Ovary (tissue), 9 donors: ENCODE results near the gene SPRED2. TPM values are rescaled to one million over a fixed set of nuclear protein-coding genes. Genes with fewer than 3 reads are reported as not detected.

Source experiments
- DNase-seq, 5 donors: peaks; one replicate each; pipeline ENCODE4 v3.0.0-alpha.2; 2019 to 2020
- H3K27ac ChIP-seq, 2 donors: fragments of 200-600 bp; one replicate each; pipeline versions ENCODE4 v1.5.1 to v1.8.0; 2019 to 2022
- H3K27me3 ChIP-seq: fragments of 200-600 bp; one replicate; pipeline ENCODE4 v1.8.0; 2022
- H3K36me3 ChIP-seq: fragments of 200-600 bp; sonication (generic); one replicate; pipeline ENCODE4 v1.5.1; 2019
- H3K4me1 ChIP-seq: one replicate; pipeline ENCODE4 v1.8.1; 2013; ENCODE audit warnings: mild to moderate bottlenecking, moderate library complexity; ENCODE audit not compliant: insufficient read depth
- H3K4me3 ChIP-seq: fragments of 200-600 bp; sonication (generic); one replicate; pipeline ENCODE4 v1.5.1; 2017
- H3K9me3 ChIP-seq, 2 donors: fragments of 200-600 bp in 1 of 2; sonication (generic) in 1 of 2; one replicate each; pipeline versions ENCODE4 v1.5.1 to v1.8.1; 2013 to 2019; ENCODE audit warnings: mild to moderate bottlenecking in 1 of 2, moderate library complexity in 1 of 2
- CTCF ChIP-seq, 3 donors: fragments of 450-650 bp in 2 of 3; fragments of 200-600 bp in 1 of 3; IDR thresholded peaks; one replicate each; pipeline versions ENCODE4 v1.5.1 to v1.8.0; 2016 to 2022; ENCODE audit warnings: antibody characterized with exemption in 3 of 3, mild to moderate bottlenecking in 1 of 3
- EP300 ChIP-seq: sonication (generic); formaldehyde crosslinking; IDR thresholded peaks from one replicate; pipeline ENCODE4 v1.6.1; 2017; ENCODE audit warnings: antibody characterized with exemption
- POLR2A ChIP-seq: fragments of 450-650 bp; IDR thresholded peaks from one replicate; pipeline ENCODE4 v1.6.1; 2017; ENCODE audit warnings: antibody characterized with exemption, mild to moderate bottlenecking, moderate library complexity
- WGBS, 3 donors: extraction: QIAGEN DNeasy Blood & Tissue Kit in 1 of 3; methylation state at CpG; one replicate each; pipeline versions ENCODE4 v1.1.5 to v1.1.7; 2013 to 2017; 5-methylcytosine and 5-hydroxymethylcytosine counted together
- intact Hi-C, 4 donors: fragments of 100-400 bp; cut with DNase I; formaldehyde crosslinking; loops; one replicate each; pipeline versions ENCODE4 v1.11.0 to v1.15.1; 2022 to 2023
- polyA plus RNA-seq, 2 donors: library from polyadenylated mRNA; stranded (reverse); fragments of 200-250 nt in 1 of 2; fragments of 350-450 nt in 1 of 2; fragmentation: Illumina TruSeq in 1 of 2; extraction: RNeasy Lipid Tissue Mini Kit (QIAGEN cat#74804) in 1 of 2; gene quantifications; one replicate each; pipeline ENCODE4 v1.2.3, GENCODE V29; 2013 to 2014
- total RNA-seq, 7 donors: library from RNA; depleted of rRNA in 2 of 7; stranded (reverse); fragments of >200 nt in 2 of 7; fragmentation: NEBNext Ultra II Directional in 3 of 7; extraction: Animal tissue kit (Norgen Biotek cat#: 25700) in 3 of 7; gene quantifications; one replicate each; pipeline versions ENCODE4 v1.1.0 to v1.2.4, GENCODE V29; 2016 to 2023
- donor health status: DM: no; HTN: no; CAD: no; lungs with moderate emphysema.
- donor health status: DM: no; HTN: no; CAD: no.
- donor health status: Bipolar disorder and iron deficiency.
- donor health status: DM: yes; HTN: yes; CAD: no.
- donor health status: DM: no; HTN: no; CAD: no.
- donor health status: DM: yes; HTN: yes; CAD: no.

The SPRED2 gene
- total and polyA plus RNA-seq, 9 donors = 13.1 to 32.9 (median 17.6) TPM

GRCh38 chr2:65292461-65293011 lies 139.9 kb downstream of the SPRED2 start:
- no peaks in the 10 kb centered on the region for H3K36me3 ChIP-seq
- intact Hi-C loops = no loop called here
- no peak overlapping the region for H3K27ac ChIP-seq
- H3K27me3 ChIP-seq = no peaks in the 10 kb centered on the region
- WGBS, 3 donors = 54 to 68% (median 61%) methylated on average over 21 of the region's 21 CpGs
- no peaks in the 10 kb centered on the region for H3K9me3 ChIP-seq
- TF ChIP-seq CTCF (IDR thresholded peaks at IDR 0.05) (no peak), EP300 (no peak), POLR2A (no peak)
- peaks cover 2% of the 10 kb centered on the region for H3K4me1 ChIP-seq
- no peak for DNase-seq
- no peak overlapping the region for H3K4me3 ChIP-seq

- intact Hi-C loops = no loop called here
Measured at GRCh38 chr2:65292106-65292400, 140.3 kb downstream of the SPRED2 start.

GRCh38 chr2:65291216-65292105 lies 140.9 kb downstream of the SPRED2 start:
- TF ChIP-seq POLR2A = no peak
- no peak for TF ChIP-seq CTCF (IDR thresholded peaks at IDR 0.05)
- TF ChIP-seq EP300 = no peak
- no peaks in the 10 kb centered on the region for H3K36me3 ChIP-seq
- intact Hi-C loops = no loop called here
- WGBS, 3 donors = 64 to 77% (median 65%) methylated on average over 11 of the region's 11 CpGs
- no peaks in the 10 kb centered on the region for H3K27me3 ChIP-seq
- no peak for DNase-seq
- no peak overlapping the region for H3K4me3 ChIP-seq
- H3K9me3 ChIP-seq = no peaks in the 10 kb centered on the region
- peaks cover 2% of the 10 kb centered on the region for H3K4me1 ChIP-seq
- no peak overlapping the region for H3K27ac ChIP-seq

More at GRCh38 chr2:65292106-65292400, 140.3 kb downstream of the SPRED2 start:
- WGBS, 3 donors = 72 to 92% (median 90%) methylated on average over 3 of the region's 3 CpGs
- DNase-seq = no peak
- H3K36me3 ChIP-seq = no peaks in the 10 kb centered on the region
- peaks cover 2% of the 10 kb centered on the region for H3K4me1 ChIP-seq
- no peak overlapping the region for H3K27ac ChIP-seq
- H3K9me3 ChIP-seq = no peaks in the 10 kb centered on the region
- TF ChIP-seq POLR2A (no peak), CTCF (IDR thresholded peaks at IDR 0.05) (no peak), EP300 (no peak)
- no peaks in the 10 kb centered on the region for H3K27me3 ChIP-seq
- no peak overlapping the region for H3K4me3 ChIP-seq

- no peaks in the 10 kb centered on the region for H3K27me3 ChIP-seq
- intact Hi-C loops = no loop called here
- H3K36me3 ChIP-seq = no peaks in the 10 kb centered on the region
- WGBS, 3 donors = 96 to 99% (median 97%) methylated on average over 4 of the region's 4 CpGs
- H3K4me3 ChIP-seq = no peak overlapping the region
- H3K9me3 ChIP-seq = no peaks in the 10 kb centered on the region
- no peak for TF ChIP-seq POLR2A
- TF ChIP-seq CTCF (IDR thresholded peaks at IDR 0.05) = no peak
- TF ChIP-seq EP300 = no peak
- no peak overlapping the region for H3K27ac ChIP-seq
- DNase-seq = no peak
- H3K4me1 ChIP-seq = no peaks in the 10 kb centered on the region
Measured at GRCh38 chr2:65287364-65287763, 145.0 kb downstream of the SPRED2 start.
